ENCODE results near the gene SRPX2. TPM values are rescaled to one million over a fixed set of nuclear protein-coding genes. Genes with fewer than 3 reads are reported as not detected.

SRPX2 gene
- total RNA-seq, 1 experiment from 2014 or later, result 2.4 TPM

GRCh38 chrX:100659431-100660137, 15.6 kb downstream of the SRPX2 start:
- BruUV-seq (replicated peaks), result no TSS peak
- H3K4me2 ChIP-seq (ENCODE audit: low read length), result no peak overlapping the region
- TF ChIP-seq FOSL1 (IDR thresholded peaks at IDR 0.05; ENCODE audit: low read depth) (no peak), EGR1 (IDR thresholded peaks at IDR 0.05; ENCODE audit: low read depth) (no peak)
- H3K27me3 ChIP-seq (ENCODE audit: insufficient read depth, low read length), result no peaks in the 10 kb centered on the region
- peaks cover 0 to 2% of the 10 kb centered on the region in 2 experiments; a peak in 1 of 4 replicates for H3K4me1 ChIP-seq (ENCODE audit: control insufficient read depth in 1 of 2, insufficient read depth in 2 of 2, low read length in 2 of 2)
- H3K9me2 ChIP-seq (ENCODE audit: insufficient read depth), result no peaks in the 10 kb centered on the region
- ChIA-PET POLR2A (no interaction called here), RAD21 (ENCODE audit: low non-redundant PET in 1 of 2, low total read pairs in 2 of 2, uncharacterized antibody in 2 of 2, unreplicated experiment in 2 of 2) (no interaction called here), CTCF (interaction anchor here (0.7 kb wide), 1 partner anchor 12 kb away, joined by 4 read pairs; no protein-coding TSS in a partner anchor)
- DNase-seq (ENCODE audit: low read depth, low spot score) (no peak), ATAC-seq (no peak)
- H3K4me3 ChIP-seq (replicated peaks in 1 of 2; ENCODE audit: low read depth in 1 of 2, low read length in 2 of 2), result no peak overlapping the region
- no peak overlapping the region for H2AFZ ChIP-seq (ENCODE audit: low read depth, low read length, poor library complexity, severe bottlenecking)
- no peak overlapping the region for H3K27ac ChIP-seq (ENCODE audit: low read depth, low read length)
- H3K9ac ChIP-seq (ENCODE audit: low read length), result no peak overlapping the region
- no peaks in the 10 kb centered on the region for H3K79me2 ChIP-seq (ENCODE audit: insufficient read depth, low read length)
- intact Hi-C loops (cut with micrococcal nuclease), result no loop called here
- H3K9me3 ChIP-seq (ENCODE audit: control insufficient read depth in 1 of 2, insufficient read depth in 1 of 2, low read depth in 1 of 2, low read length in 2 of 2), result no peaks in the 10 kb centered on the region
- no peaks in the 10 kb centered on the region for H4K20me1 ChIP-seq (ENCODE audit: insufficient read depth)
- H3K36me3 ChIP-seq (ENCODE audit: control insufficient read depth in 1 of 2, insufficient read depth in 2 of 2, low read length in 2 of 2), result no peaks in the 10 kb centered on the region

- no peak for ATAC-seq
- BruUV-seq (replicated peaks), result no TSS peak
- POLR2A ChIA-PET, result no interaction called here
Observed at GRCh38 chrX:100662170-100662569, 18.2 kb downstream of the SRPX2 start.

More at GRCh38 chrX:100662170-100662569, 18.2 kb downstream of the SRPX2 start:
- H3K9me3 ChIP-seq (ENCODE audit: control insufficient read depth in 1 of 2, insufficient read depth in 1 of 2, low read depth in 1 of 2, low read length in 2 of 2), result no peaks in the 10 kb centered on the region
- no peaks in the 10 kb centered on the region for H3K27me3 ChIP-seq (ENCODE audit: insufficient read depth, low read length)
- no peaks in the 10 kb centered on the region for H3K36me3 ChIP-seq (ENCODE audit: control insufficient read depth in 1 of 2, insufficient read depth in 2 of 2, low read length in 2 of 2)
- TF ChIP-seq MAX (IDR thresholded peaks at IDR 0.05) (no peak), CBX3 (IDR thresholded peaks at IDR 0.05; ENCODE audit: low read depth) (no peak), ZNF274 (IDR thresholded peaks at IDR 0.05; ENCODE audit: low read depth, low read length) (no peak), ATF3 (IDR thresholded peaks at IDR 0.05) (no peak), TCF7L2 (IDR thresholded peaks at IDR 0.05; ENCODE audit: borderline replicate concordance, extremely low read depth, insufficient read depth, insufficient read length) (no peak), SP1 (IDR thresholded peaks at IDR 0.05; ENCODE audit: low read depth) (no peak), SIN3A (IDR thresholded peaks at IDR 0.05; ENCODE audit: low read depth) (no peak), CTCF (IDR thresholded peaks at IDR 0.05 in 2 of 3, conservative IDR thresholded peaks at IDR 0.05 in 1 of 3; ENCODE audit: borderline replicate concordance in 1 of 3, insufficient read depth in 1 of 3, low read depth in 2 of 3, low read length in 2 of 3) (no peak), ZFX (IDR thresholded peaks at IDR 0.05) (no peak), CEBPB (IDR thresholded peaks at IDR 0.05; ENCODE audit: low read depth) (no peak), ZBTB33 (IDR thresholded peaks at IDR 0.05; ENCODE audit: extremely low read depth, insufficient replicate concordance, low read length) (no peak), JUND (IDR thresholded peaks at IDR 0.05) (no peak), RAD21 (IDR thresholded peaks at IDR 0.05; ENCODE audit: low read depth) (no peak), SRF (IDR thresholded peaks at IDR 0.05; ENCODE audit: low read depth) (no peak), YY1 (IDR thresholded peaks at IDR 0.05; ENCODE audit: extremely low read depth, insufficient replicate concordance, low read depth, low read length) (no peak), ELF1 (IDR thresholded peaks at IDR 0.05; ENCODE audit: borderline replicate concordance, low read depth) (no peak)
- H4K20me1 ChIP-seq (ENCODE audit: insufficient read depth), result no peaks in the 10 kb centered on the region
- no peak overlapping the region for H3K27ac ChIP-seq (ENCODE audit: low read depth, low read length)
- no peak overlapping the region for H3K4me2 ChIP-seq (ENCODE audit: low read length)
- no peaks in the 10 kb centered on the region for H3K79me2 ChIP-seq (ENCODE audit: insufficient read depth, low read length)
- RAD21 ChIA-PET (ENCODE audit: low non-redundant PET in 1 of 2, low total read pairs in 2 of 2, uncharacterized antibody in 2 of 2, unreplicated experiment in 2 of 2), result no interaction called here
- H2AFZ ChIP-seq (ENCODE audit: low read depth, low read length, poor library complexity, severe bottlenecking), result no peak overlapping the region
- H3K9me2 ChIP-seq (ENCODE audit: insufficient read depth), result no peaks in the 10 kb centered on the region
- H3K9ac ChIP-seq (ENCODE audit: low read length), result no peak overlapping the region
- CTCF ChIA-PET, result interaction anchor here (0.7 kb wide), 1 partner anchor 10 kb away, joined by 3 read pairs; no protein-coding TSS in a partner anchor
- H3K4me3 ChIP-seq (replicated peaks in 1 of 2; ENCODE audit: low read depth in 1 of 2, low read length in 2 of 2), result no peak overlapping the region
- no peak for DNase-seq (ENCODE audit: low read depth, low spot score)
- H3K4me1 ChIP-seq (ENCODE audit: control insufficient read depth in 1 of 2, insufficient read depth in 2 of 2, low read length in 2 of 2), result no peaks in the 10 kb centered on the region
- intact Hi-C loops (cut with micrococcal nuclease), result no loop called here

All from HCT116 (cell line).